Muscle layer of duodenum (tissue), 2 donors: Measurements from ENCODE around the gene SETD1B.
"Not testable (repeated sequence)": the region's sequence is repeated elsewhere in the genome, so short reads cannot be mapped to it uniquely, and the experiment has no call there.

Source experiments
- H3K27ac ChIP-seq: one replicate; pipeline ENCODE4 v1.7.0; 2013; ENCODE audit warnings: mild to moderate bottlenecking, low read length
- H3K27me3 ChIP-seq: one replicate; pipeline ENCODE4 v1.7.0; 2013; ENCODE audit warnings: low read depth, mild to moderate bottlenecking, control low read depth, low read length
- H3K36me3 ChIP-seq, 2 donors: one replicate each; pipeline ENCODE4 v1.7.0; 2013; ENCODE audit warnings: low read length in 2 of 2, control low read depth in 1 of 2, mild to moderate bottlenecking in 1 of 2; ENCODE audit not compliant: insufficient read depth in 2 of 2, control insufficient read depth in 1 of 2
- H3K4me1 ChIP-seq, 2 donors: one replicate each; pipeline ENCODE4 v1.7.0; 2013; ENCODE audit warnings: low read length in 2 of 2, mild to moderate bottlenecking in 2 of 2, control low read depth in 1 of 2, moderate library complexity in 1 of 2; ENCODE audit not compliant: insufficient read depth in 2 of 2, control insufficient read depth in 1 of 2
- H3K4me3 ChIP-seq, 2 donors: one replicate each; pipeline ENCODE4 v1.7.0; 2013; ENCODE audit warnings: low read length in 2 of 2, low read depth in 1 of 2, mild to moderate bottlenecking in 1 of 2
- H3K9me3 ChIP-seq, 2 donors: one replicate each; pipeline ENCODE4 v1.7.0; 2013; ENCODE audit warnings: low read length in 2 of 2, control low read depth in 1 of 2, mild to moderate bottlenecking in 1 of 2; ENCODE audit not compliant: control insufficient read depth in 1 of 2
- donor health status: healthy.

Gene SETD1B

DNA sequence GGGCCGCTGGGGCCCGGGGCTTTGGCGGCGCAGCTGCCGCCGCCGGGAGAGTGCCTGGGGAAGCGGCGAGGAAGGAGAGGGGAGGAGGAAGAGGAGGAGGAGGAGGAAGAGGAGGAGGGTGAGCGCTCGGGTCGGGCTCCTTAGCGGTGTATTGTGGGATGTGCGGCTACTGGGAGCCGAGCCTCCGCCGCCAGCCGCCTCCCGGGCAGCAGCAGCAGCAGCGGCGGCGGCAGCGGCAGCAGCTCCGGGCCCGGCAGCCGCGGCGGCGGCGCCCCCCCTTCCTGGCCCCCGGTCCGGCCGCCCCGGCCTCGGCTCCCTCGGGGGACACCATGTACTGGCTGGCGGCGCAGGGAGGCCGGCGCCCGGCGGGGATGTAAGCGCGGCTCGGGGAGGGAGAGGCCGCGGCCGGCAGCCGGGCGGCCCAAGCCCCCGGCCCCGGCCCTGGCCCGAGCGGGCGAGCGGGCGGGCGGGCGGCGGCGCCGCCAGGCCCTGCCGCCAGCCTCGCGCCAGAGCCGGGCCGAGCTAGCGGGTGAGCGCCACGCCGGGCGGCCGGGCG lies at the start of gene SETD1B:
Gene SETD1B, plus strand, starts transcription at position 149 of the 556 bp plus-strand sequence. CDS start 729 bp downstream, outside the sequence.
- Histone ChIP-seq H3K9me3 (no peaks in the 10 kb centered on the region), H3K27ac (peak within 1 kb of the TSS; percentile 99), H3K4me1 (peaks cover 15 to 23% of the 10 kb centered on the region in 2 donors), H3K4me3 (peak within 1 kb of the TSS; percentile 80 to 82), H3K36me3 (peaks cover 3 to 10% of the 10 kb centered on the region in 2 donors), H3K27me3 (no peaks in the 10 kb centered on the region)

DNA sequence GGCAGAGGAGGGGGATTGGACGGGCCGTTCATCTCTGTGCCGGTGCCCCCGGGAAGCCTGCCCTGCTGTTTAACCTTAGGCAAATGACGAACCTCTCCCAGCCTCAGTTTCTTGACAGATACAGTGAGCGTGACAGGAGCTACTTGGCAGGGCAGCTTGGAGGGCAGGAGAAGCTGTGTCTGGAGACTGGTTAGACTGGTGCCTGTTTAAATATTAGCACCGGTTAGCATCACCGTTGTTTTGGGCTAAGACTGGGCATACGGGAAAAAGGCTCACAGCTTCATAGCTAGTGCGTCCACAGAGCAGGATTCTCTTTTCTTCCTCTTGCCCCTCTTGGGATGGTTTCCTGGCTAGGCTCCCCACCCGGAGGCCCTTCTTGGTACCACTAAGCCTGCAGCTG lies 49.0 kb upstream of the SETD1B start:
- H3K9me3 ChIP-seq, result no peaks in the 10 kb centered on the region
- no peaks in the 10 kb centered on the region for H3K27me3 ChIP-seq
- no peak overlapping the region for H3K4me3 ChIP-seq
- no peak overlapping the region for H3K27ac ChIP-seq
- H3K4me1 ChIP-seq, result no peaks in the 10 kb centered on the region
- H3K36me3 ChIP-seq, result peaks cover 0 to 18% of the 10 kb centered on the region in 2 donors

DNA sequence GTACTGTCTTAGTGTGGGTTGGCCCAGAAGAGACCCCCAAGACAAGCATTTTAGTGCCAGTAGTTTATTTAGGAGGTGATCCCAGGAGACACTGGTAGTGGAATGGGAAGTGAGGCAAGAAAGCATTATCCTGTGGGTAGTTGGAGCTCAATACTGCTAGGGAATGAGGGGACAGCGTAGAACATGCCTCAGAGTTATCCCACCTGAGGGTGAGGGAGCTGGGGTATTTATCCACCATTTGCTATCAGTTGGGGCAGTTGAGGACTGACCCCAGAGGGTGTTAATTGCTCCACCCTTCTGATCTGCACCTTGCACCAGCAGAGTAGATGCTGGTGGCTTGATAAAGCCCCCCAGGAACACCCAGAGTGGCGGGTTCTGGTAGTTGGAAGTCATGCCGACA lies 48.2 kb upstream of the SETD1B start:
- Histone ChIP-seq H3K4me1 (no peaks in the 10 kb centered on the region), H3K27me3 (no peaks in the 10 kb centered on the region), H3K9me3 (no peaks in the 10 kb centered on the region), H3K36me3 (peaks cover 0 to 12% of the 10 kb centered on the region in 2 donors), H3K27ac (no peak overlapping the region), H3K4me3 (no peak overlapping the region)

DNA sequence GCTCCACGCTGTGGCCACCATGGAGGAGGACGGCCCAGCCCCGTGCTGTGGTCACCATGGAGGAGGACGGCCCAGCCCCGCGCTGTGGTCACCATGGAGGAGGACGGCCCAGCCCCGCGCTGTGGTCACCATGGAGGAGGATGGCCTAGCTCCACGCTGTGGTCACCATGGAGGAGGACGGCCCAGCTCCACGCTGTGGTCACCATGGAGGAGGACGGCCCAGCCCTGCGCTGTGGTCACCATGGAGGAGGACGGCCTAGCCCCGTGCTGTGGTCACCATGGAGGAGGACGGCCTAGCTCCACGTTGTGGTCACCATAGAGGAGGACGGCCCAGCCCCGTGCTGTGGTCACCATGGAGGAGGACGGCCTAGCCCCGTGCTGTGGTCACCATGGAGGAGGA lies 45.3 kb upstream of the SETD1B start:
- not testable (repeated sequence) for H3K9me3 ChIP-seq, H3K27ac ChIP-seq, H3K27me3 ChIP-seq, H3K4me3 ChIP-seq, H3K36me3 ChIP-seq
- peaks cover 0 to 14% of the 10 kb centered on the region in 2 donors for H3K4me1 ChIP-seq

DNA sequence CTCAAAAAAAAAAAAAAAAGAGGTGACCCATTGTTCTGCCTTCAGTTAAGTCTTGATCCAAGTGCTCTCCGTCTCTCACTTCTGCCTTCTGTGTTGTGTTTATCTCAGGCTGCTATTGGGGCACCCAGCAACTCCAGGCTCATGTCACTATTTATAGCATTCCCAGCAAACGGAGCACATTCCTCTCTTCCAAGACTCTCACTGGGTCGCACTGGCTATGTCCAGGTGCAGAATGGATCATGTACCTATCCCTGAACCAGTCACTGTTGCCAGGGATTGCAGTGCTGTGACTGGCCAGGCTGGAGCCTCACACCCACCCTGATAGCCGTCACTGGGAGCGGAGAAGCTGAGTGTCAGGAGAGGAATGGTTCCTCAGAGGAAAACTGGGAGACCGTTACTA lies 41.5 kb upstream of the SETD1B start:
- no peak overlapping the region for H3K27ac ChIP-seq
- no peaks in the 10 kb centered on the region for H3K36me3 ChIP-seq
- no peaks in the 10 kb centered on the region for H3K27me3 ChIP-seq
- H3K9me3 ChIP-seq, result no peaks in the 10 kb centered on the region
- peaks cover 0 to 25% of the 10 kb centered on the region in 2 donors for H3K4me1 ChIP-seq
- H3K4me3 ChIP-seq, result no peak overlapping the region

DNA sequence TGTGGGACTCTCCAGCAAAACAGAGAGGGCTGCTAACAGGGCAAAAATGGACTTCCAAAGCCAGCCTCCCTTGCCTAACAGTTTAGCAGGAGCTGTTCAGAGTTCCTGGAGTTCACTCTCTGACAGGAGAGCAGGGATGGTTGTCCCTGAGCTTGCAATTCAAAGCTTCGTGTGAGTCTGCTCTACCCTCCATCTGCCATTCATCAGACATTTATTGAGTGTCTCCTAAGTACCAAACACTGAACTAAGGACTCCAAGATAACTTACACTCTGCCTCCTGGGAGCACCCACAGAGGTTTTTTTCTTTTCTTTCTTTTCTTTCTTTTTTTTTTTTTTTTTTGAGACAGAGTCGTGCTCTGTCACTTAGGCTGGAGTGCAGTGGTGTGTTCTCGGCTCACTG lies 39.0 kb upstream of the SETD1B start:
- Histone ChIP-seq H3K4me1 (peaks cover 5 to 40% of the 10 kb centered on the region in 2 donors), H3K4me3 (no peak overlapping the region), H3K9me3 (no peaks in the 10 kb centered on the region), H3K27me3 (no peaks in the 10 kb centered on the region), H3K36me3 (no peaks in the 10 kb centered on the region), H3K27ac (no peak overlapping the region)

DNA sequence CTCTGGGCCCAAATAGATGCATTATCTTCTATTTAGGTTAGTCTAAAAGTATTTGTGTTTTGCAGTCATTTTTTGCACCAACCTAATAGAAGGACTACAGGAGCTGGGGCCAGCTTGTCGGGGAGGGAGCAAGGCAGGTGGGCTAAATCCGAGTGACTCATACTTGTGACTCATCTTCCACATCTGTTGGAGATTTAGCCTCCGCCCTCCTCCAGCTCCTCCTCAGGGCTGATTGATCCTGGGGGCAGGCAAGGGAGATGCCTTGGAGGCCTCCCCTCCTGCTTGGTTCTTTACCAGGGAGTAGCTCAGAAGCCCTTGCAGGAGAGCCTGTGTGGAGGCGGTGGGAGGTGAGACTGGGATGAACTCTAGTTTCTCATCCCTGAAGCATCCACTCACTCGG lies 38.2 kb upstream of the SETD1B start:
- H3K4me3 ChIP-seq, result no peak overlapping the region
- no peaks in the 10 kb centered on the region for H3K27me3 ChIP-seq
- H3K36me3 ChIP-seq, result no peaks in the 10 kb centered on the region
- H3K27ac ChIP-seq, result no peak overlapping the region
- H3K4me1 ChIP-seq, result peaks cover 5 to 42% of the 10 kb centered on the region in 2 donors
- no peaks in the 10 kb centered on the region for H3K9me3 ChIP-seq

DNA sequence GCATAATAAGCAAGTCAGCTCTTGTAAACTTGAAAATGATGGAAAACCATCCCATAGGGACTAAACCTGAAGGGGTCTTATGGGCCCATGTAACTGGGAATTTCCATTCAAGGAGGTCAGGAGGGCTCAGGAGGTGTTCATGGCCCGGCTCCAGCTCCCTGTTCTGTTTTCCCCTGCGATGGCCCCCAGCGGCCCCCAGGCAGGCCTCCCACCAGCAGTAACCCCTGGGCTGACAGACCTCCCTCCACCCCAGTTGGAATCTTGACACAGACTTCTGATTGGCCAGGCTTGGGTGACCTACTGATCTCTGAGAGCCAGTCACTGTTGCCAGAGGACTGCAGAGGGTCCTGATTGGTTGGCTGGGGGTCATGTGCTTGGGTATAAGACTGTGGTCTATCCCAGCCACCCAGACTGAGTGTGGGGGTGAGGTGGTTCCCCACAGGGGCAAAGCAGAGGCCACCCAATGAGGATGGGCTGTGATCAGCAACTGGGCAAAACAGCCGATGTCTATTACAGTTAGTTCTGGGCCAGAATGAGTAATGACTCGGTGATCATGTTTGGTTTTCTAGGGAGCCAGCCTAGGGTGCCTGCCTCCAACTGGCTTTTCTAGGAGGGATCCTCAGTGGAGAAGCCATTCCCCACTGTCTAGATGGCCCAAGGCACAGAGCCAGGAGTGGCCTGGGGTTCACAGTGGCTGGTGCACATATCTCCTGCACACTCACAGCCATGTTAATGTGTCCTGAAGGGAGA lies 37.3 kb upstream of the SETD1B start:
- Histone ChIP-seq H3K27me3 (no peaks in the 10 kb centered on the region), H3K9me3 (no peaks in the 10 kb centered on the region), H3K4me3 (no peak overlapping the region), H3K27ac (no peak overlapping the region), H3K4me1 (peaks cover 5 to 44% of the 10 kb centered on the region in 2 donors), H3K36me3 (no peaks in the 10 kb centered on the region)

DNA sequence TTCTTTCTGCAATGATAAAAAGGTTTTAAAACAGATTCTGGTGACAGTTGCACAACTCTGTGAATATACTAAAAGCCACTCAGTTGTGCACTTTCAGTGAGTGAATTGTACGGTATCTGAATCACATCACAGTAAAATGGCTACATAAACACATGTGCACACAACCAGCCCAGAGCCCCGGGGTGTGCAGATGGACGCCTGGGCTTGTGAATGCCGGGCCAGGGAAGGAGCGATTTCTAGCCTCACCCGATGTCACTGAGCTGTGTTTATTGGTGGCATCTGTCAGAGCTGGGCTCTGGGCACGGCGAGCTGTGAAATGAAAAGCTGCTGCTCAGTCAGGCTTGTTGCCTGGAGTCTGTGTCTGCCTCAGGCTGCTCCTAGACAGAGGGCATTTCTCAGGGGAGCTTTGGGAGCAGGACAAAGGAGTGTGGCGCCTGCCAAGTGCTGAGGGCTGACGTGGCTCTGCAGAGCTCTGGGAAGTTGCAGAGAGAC lies 36.2 kb upstream of the SETD1B start:
- no peaks in the 10 kb centered on the region for H3K9me3 ChIP-seq
- no peaks in the 10 kb centered on the region for H3K27me3 ChIP-seq
- no peak overlapping the region for H3K4me3 ChIP-seq
- no peak overlapping the region for H3K27ac ChIP-seq
- peaks cover 5 to 40% of the 10 kb centered on the region in 2 donors for H3K4me1 ChIP-seq
- H3K36me3 ChIP-seq, result no peaks in the 10 kb centered on the region

DNA sequence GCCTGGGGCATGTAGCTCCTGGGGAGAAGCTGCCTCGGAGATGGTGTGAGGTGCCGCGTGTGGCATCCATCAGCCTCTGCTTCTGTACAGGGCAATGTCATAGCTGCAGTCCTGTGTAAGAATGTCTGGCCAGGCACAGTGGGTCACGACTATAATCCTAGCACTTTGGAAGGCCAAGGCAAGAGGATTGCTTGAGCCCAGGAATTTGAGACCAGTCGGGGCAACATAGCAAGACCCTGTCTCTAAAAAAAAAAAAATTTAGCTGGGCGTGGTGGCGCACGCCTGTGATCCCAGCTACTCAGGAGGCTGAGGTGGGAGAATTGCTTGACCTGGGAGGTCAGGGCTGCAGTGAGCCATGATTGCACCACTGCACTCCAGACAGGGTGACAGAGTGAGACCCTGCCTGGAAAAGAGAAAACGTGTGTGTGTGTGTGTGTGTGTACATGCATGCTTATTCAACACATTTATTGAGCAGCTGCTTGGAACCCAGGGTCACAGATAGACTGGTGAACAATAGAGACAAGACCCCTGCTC lies 34.4 kb upstream of the SETD1B start:
- no peaks in the 10 kb centered on the region for H3K9me3 ChIP-seq
- no peaks in the 10 kb centered on the region for H3K36me3 ChIP-seq
- H3K27ac ChIP-seq, result no peak overlapping the region
- peaks cover 5 to 48% of the 10 kb centered on the region in 2 donors for H3K4me1 ChIP-seq
- no peak overlapping the region for H3K4me3 ChIP-seq
- no peaks in the 10 kb centered on the region for H3K27me3 ChIP-seq

DNA sequence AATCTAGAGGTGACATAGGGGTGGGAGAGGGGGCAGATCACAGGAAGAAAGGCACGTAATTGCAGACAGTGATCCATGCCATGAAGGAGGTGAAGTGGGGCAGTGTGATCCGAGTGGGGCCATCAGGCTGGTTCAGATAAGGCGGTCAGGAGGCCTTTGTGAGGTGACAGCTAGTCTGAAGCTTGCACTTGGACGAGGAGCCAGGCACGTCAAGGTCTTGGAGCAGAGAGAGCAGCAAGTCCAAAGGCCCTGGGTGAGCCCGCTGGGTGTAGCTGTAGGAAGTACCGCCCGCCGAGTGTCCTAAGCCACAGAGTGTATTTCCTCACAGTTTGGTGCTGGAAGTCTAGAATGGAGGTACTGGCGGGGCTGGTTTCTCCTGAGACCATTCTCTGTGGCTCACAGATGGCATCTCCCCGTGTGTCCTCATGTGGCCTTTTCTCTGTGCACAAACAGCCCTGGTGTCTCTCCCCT lies 33.9 kb upstream of the SETD1B start:
- Histone ChIP-seq H3K4me3 (no peak overlapping the region), H3K9me3 (no peaks in the 10 kb centered on the region), H3K36me3 (no peaks in the 10 kb centered on the region), H3K4me1 (peaks cover 5 to 48% of the 10 kb centered on the region in 2 donors), H3K27me3 (no peaks in the 10 kb centered on the region), H3K27ac (no peak overlapping the region)
